HepG2 (cell line): ENCODE measurements around the gene NDUFAF3. TPM values are rescaled to one million over a fixed set of nuclear protein-coding genes. Genes with fewer than 3 reads are reported as not detected.

Source experiments
- ETV6 ChIP-seq: sonication (generic); formaldehyde crosslinking; conservative IDR thresholded peaks from 2 replicates; pipeline ENCODE4 v1.4.0; 2020; ENCODE audit warnings: missing genetic modification reagents
- FLYWCH1 ChIP-seq: sonication (generic); formaldehyde crosslinking; IDR thresholded peaks from 2 replicates; pipeline ENCODE4 v1.8.1; 2023; ENCODE audit warnings: mild to moderate bottlenecking, missing genetic modification reagents
- FOXA1 ChIP-seq, 2 experiments: fragments of 450-650 bp in 1 of 2; sonication (generic) in 1 of 2; formaldehyde crosslinking in 1 of 2; IDR thresholded peaks; 2 replicates each; pipeline versions ENCODE4 v1.4.0 to v1.6.1; 2016 to 2020; ENCODE audit warnings: missing genetic modification reagents in 1 of 2
- HINFP ChIP-seq: sonication (generic); formaldehyde crosslinking; IDR thresholded peaks from 2 replicates; pipeline ENCODE4 v1.4.0; 2020; ENCODE audit warnings: low read depth, mild to moderate bottlenecking, missing genetic modification reagents
- MIXL1 ChIP-seq: IDR thresholded peaks from 2 replicates; pipeline ENCODE4 v1.6.1; 2016
- MTA1 ChIP-seq: sonication (generic); formaldehyde crosslinking; IDR thresholded peaks from 2 replicates; pipeline ENCODE4 v1.4.0; 2020; ENCODE audit warnings: missing genetic modification reagents, mild to moderate bottlenecking, borderline replicate concordance
- NFRKB ChIP-seq: fragments of 450-650 bp; IDR thresholded peaks from 2 replicates; pipeline ENCODE4 v1.6.1; 2017
- PPARG ChIP-seq: conservative IDR thresholded peaks from 2 replicates; pipeline ENCODE4 v1.6.1; 2016; ENCODE audit warnings: missing biosample characterization, missing genetic modification reagents
- RBM39 ChIP-seq: fragments of 200-400 bp; formaldehyde crosslinking; IDR thresholded peaks from one replicate; pipeline ENCODE4 v1.6.1; 2018; ENCODE audit warnings: antibody characterized with exemption, mild to moderate bottlenecking, low read depth, low read length; ENCODE audit not compliant: poor library complexity, severe bottlenecking
- RFXAP ChIP-seq: sonication (generic); formaldehyde crosslinking; IDR thresholded peaks from 2 replicates; pipeline ENCODE4 v1.4.0; 2020; ENCODE audit warnings: missing genetic modification reagents, borderline replicate concordance
- SP4 ChIP-seq: sonication (generic); formaldehyde crosslinking; IDR thresholded peaks from 2 replicates; pipeline ENCODE4 v1.8.1; 2023; ENCODE audit warnings: mild to moderate bottlenecking, missing genetic modification reagents
- ZBTB49 ChIP-seq: sonication (generic); formaldehyde crosslinking; IDR thresholded peaks from 2 replicates; pipeline ENCODE4 v1.4.0; 2020; ENCODE audit warnings: missing genetic modification reagents, borderline replicate concordance
- ZIK1 ChIP-seq: sonication (generic); formaldehyde crosslinking; IDR thresholded peaks from 2 replicates; pipeline ENCODE4 v1.5.0; 2020; ENCODE audit warnings: mild to moderate bottlenecking, low read depth, missing genetic modification reagents, borderline replicate concordance
- ZMYM2 ChIP-seq: sonication (generic); formaldehyde crosslinking; IDR thresholded peaks from 2 replicates; pipeline ENCODE4 v1.8.0; 2022; ENCODE audit warnings: mild to moderate bottlenecking, missing genetic modification reagents
- ZNF124 ChIP-seq: sonication (generic); formaldehyde crosslinking; IDR thresholded peaks from 2 replicates; pipeline ENCODE4 v1.4.0; 2020; ENCODE audit warnings: missing genetic modification reagents
- ZNF251 ChIP-seq: sonication (generic); formaldehyde crosslinking; IDR thresholded peaks from 2 replicates; pipeline ENCODE4 v1.9.0; 2021; ENCODE audit warnings: mild to moderate bottlenecking, missing genetic modification reagents
- ZNF530 ChIP-seq: sonication (generic); formaldehyde crosslinking; IDR thresholded peaks from 2 replicates; pipeline ENCODE4 v1.5.0; 2020; ENCODE audit warnings: low read depth, mild to moderate bottlenecking, missing genetic modification reagents
- ZNF678 ChIP-seq: sonication (generic); formaldehyde crosslinking; IDR thresholded peaks from 2 replicates; pipeline ENCODE4 v1.4.0; 2020; ENCODE audit warnings: mild to moderate bottlenecking, missing genetic modification reagents
- polyA plus RNA-seq, 8 experiments: library from polyadenylated mRNA; depleted of rRNA in 3 of 8; stranded (reverse) in 7 of 8; unstranded in 1 of 8; fragments of >200 nt; fragmentation: Illumina TruSeq in 4 of 8; extraction: Trizol in 4 of 8; gene quantifications; 2 replicates each; pipeline versions ENCODE4 v1.2.1 to v1.2.3, GENCODE V29; 2011 to 2016; ENCODE audit warnings: low read depth in 4 of 8, missing spikeins in 1 of 8, mixed read lengths in 1 of 8; ENCODE audit not compliant: insufficient read depth in 1 of 8
- total RNA-seq, 5 experiments: library from RNA; depleted of rRNA; stranded (reverse); fragments of >200 nt; fragmentation: Illumina TruSeq; extraction: Trizol; gene quantifications; 2 replicates each; pipeline ENCODE4 v1.2.3, GENCODE V29; 2016; ENCODE audit warnings: low read depth in 1 of 5
- TF ChIP-seq, protein P1 (sequence below): fragments of 450-650 bp; IDR thresholded peaks from 2 replicates; pipeline ENCODE4 v1.6.1; 2017
- TF ChIP-seq, protein P2 (sequence below): IDR thresholded peaks from 2 replicates; pipeline ENCODE4 v1.6.1; 2016
- TF ChIP-seq, protein P3 (sequence below): sonication (generic); formaldehyde crosslinking; conservative IDR thresholded peaks from 2 replicates; pipeline ENCODE4 v1.8.0; 2022; ENCODE audit warnings: low read depth, missing genetic modification reagents

NDUFAF3 gene
- total and polyA plus RNA-seq, 2 of the 13 experiments (the other 11 are each of a cell fraction or from before 2014, with no cell fraction given), result 39.0 to 50.0 TPM

GRCh38 chr3:49021213-49021812 lies 608 bp upstream of the NDUFAF3 start (continued):
- TF ChIP-seq FLYWCH1 (CRISPR knock-in tag) (0 out of 2 replicates have a peak, but pooled peaks have one; percentile 43), HINFP (peak; percentile 82), ZNF678 (CRISPR knock-in tag) (0 out of 2 replicates have a peak, but pooled peaks have one; percentile 46), FOXA1 (IDR thresholded peaks at IDR 0.05) (no peak), FOXA1 (CRISPR knock-in tag; IDR thresholded peaks at IDR 0.05) (no peak), RBM39 (peak; percentile 83), ZNF124 (CRISPR knock-in tag) (peak; percentile 17), ZNF530 (CRISPR knock-in tag) (0 out of 2 replicates have a peak, but pooled peaks have one; percentile 62), SP4 (CRISPR knock-in tag) (peak; percentile 81), ETV6 (peak; percentile 93), ZBTB49 (CRISPR knock-in tag) (0 out of 2 replicates have a peak, but pooled peaks have one; percentile 36), ZMYM2 (CRISPR knock-in tag) (no peak), RFXAP (0 out of 2 replicates have a peak, but pooled peaks have one; percentile 17), PPARG (CRISPR knock-in tag) (peak; percentile 29; the same call in 1 of the 2 replicates), MIXL1 (peak; percentile 45; the same call in 1 of the 2 replicates), ZIK1 (CRISPR knock-in tag) (peak; percentile 16; the same call in 1 of the 2 replicates), NFRKB (no peak), ZNF251 (CRISPR knock-in tag) (0 out of 2 replicates have a peak, but pooled peaks have one; percentile 29), MTA1 (CRISPR knock-in tag) (peak; percentile 43; the same call in 1 of the 2 replicates)
- TF ChIP-seq, protein P1, sequence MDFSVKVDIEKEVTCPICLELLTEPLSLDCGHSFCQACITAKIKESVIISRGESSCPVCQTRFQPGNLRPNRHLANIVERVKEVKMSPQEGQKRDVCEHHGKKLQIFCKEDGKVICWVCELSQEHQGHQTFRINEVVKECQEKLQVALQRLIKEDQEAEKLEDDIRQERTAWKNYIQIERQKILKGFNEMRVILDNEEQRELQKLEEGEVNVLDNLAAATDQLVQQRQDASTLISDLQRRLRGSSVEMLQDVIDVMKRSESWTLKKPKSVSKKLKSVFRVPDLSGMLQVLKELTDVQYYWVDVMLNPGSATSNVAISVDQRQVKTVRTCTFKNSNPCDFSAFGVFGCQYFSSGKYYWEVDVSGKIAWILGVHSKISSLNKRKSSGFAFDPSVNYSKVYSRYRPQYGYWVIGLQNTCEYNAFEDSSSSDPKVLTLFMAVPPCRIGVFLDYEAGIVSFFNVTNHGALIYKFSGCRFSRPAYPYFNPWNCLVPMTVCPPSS, result no peak
- TF ChIP-seq, protein P2, sequence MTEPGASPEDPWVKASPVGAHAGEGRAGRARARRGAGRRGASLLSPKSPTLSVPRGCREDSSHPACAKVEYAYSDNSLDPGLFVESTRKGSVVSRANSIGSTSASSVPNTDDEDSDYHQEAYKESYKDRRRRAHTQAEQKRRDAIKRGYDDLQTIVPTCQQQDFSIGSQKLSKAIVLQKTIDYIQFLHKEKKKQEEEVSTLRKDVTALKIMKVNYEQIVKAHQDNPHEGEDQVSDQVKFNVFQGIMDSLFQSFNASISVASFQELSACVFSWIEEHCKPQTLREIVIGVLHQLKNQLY, result no peak; the same call in 1 of the 2 replicates
- TF ChIP-seq, protein P3, sequence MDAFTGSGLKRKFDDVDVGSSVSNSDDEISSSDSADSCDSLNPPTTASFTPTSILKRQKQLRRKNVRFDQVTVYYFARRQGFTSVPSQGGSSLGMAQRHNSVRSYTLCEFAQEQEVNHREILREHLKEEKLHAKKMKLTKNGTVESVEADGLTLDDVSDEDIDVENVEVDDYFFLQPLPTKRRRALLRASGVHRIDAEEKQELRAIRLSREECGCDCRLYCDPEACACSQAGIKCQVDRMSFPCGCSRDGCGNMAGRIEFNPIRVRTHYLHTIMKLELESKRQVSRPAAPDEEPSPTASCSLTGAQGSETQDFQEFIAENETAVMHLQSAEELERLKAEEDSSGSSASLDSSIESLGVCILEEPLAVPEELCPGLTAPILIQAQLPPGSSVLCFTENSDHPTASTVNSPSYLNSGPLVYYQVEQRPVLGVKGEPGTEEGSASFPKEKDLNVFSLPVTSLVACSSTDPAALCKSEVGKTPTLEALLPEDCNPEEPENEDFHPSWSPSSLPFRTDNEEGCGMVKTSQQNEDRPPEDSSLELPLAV (CRISPR knock-in tag), result no peak
